HEK293T (cell line): ENCODE data around the gene EHBP1L1.

Source experiments
- CTCF ChIA-PET: fragments of 350-600 bp; formaldehyde crosslinking; extraction: SDS; loops from one replicate; lab custom pipeline; 2021; ENCODE audit warnings: antibody characterized with exemption, inconsistent platforms; lab: Yijun Ruan, JAX
- POLR2A ChIA-PET: fragments of 350-600 bp; formaldehyde crosslinking; extraction: SDS; loops from one replicate; lab custom pipeline; 2020; ENCODE audit warnings: antibody characterized with exemption, inconsistent platforms; lab: Yijun Ruan, JAX
- DNase-seq: peaks from one replicate; pipeline ENCODE4 v3.0.0; 2012; ENCODE audit warnings: mixed read lengths; ENCODE audit errors: extremely low spot score
- ARNT ChIP-seq: fragments of 450-650 bp; IDR thresholded peaks from 2 replicates; pipeline ENCODE4 v1.6.1; 2017; ENCODE audit warnings: mild to moderate bottlenecking
- BHLHE40 ChIP-seq: fragments of 450-650 bp; IDR thresholded peaks from 2 replicates; pipeline ENCODE4 v1.6.1; 2016; ENCODE audit warnings: mild to moderate bottlenecking, moderate library complexity, borderline replicate concordance
- CTBP1 ChIP-seq: fragments of 450-650 bp; IDR thresholded peaks from 2 replicates; pipeline ENCODE4 v1.6.1; 2016; ENCODE audit warnings: borderline replicate concordance
- ELF4 ChIP-seq: fragments of 450-650 bp; IDR thresholded peaks from 2 replicates; pipeline ENCODE4 v1.6.1; 2017; ENCODE audit warnings: antibody characterized with exemption
- FOXA1 ChIP-seq: fragments of 450-650 bp; IDR thresholded peaks from 2 replicates; pipeline ENCODE4 v1.6.1; 2016; ENCODE audit warnings: mild to moderate bottlenecking
- FOXK2 ChIP-seq: fragments of 450-650 bp; IDR thresholded peaks from 2 replicates; pipeline ENCODE4 v1.6.1; 2016; ENCODE audit warnings: mild to moderate bottlenecking
- FOXM1 ChIP-seq: fragments of 450-650 bp; IDR thresholded peaks from 2 replicates; pipeline ENCODE4 v1.6.1; 2017; ENCODE audit warnings: mild to moderate bottlenecking, borderline replicate concordance
- HDGF ChIP-seq: fragments of 450-650 bp; IDR thresholded peaks from 2 replicates; pipeline ENCODE4 v1.6.1; 2017; ENCODE audit warnings: antibody characterized with exemption, borderline replicate concordance
- L3MBTL2 ChIP-seq: fragments of 450-650 bp; conservative IDR thresholded peaks from 2 replicates; pipeline ENCODE4 v1.6.1; 2016; ENCODE audit warnings: mild to moderate bottlenecking
- LEF1 ChIP-seq: fragments of 450-650 bp; IDR thresholded peaks from 2 replicates; pipeline ENCODE4 v1.6.1; 2017; ENCODE audit warnings: mild to moderate bottlenecking, borderline replicate concordance
- NFRKB ChIP-seq: fragments of 450-650 bp; IDR thresholded peaks from 2 replicates; pipeline ENCODE4 v1.6.1; 2016; ENCODE audit warnings: mild to moderate bottlenecking, moderate library complexity
- SP1 ChIP-seq: fragments of 450-650 bp; IDR thresholded peaks from 2 replicates; pipeline ENCODE4 v1.6.1; 2017
- SUZ12 ChIP-seq: fragments of 450-650 bp; IDR thresholded peaks from 2 replicates; pipeline ENCODE4 v1.6.1; 2016; ENCODE audit warnings: mild to moderate bottlenecking
- TARDBP ChIP-seq: fragments of 450-650 bp; IDR thresholded peaks from 2 replicates; pipeline ENCODE4 v1.6.1; 2016
- ZNF384 ChIP-seq: fragments of 450-650 bp; IDR thresholded peaks from 2 replicates; pipeline ENCODE4 v1.6.1; 2016
- TF ChIP-seq, protein P1 (sequence below): fragments of 450-650 bp; IDR thresholded peaks from 2 replicates; pipeline ENCODE4 v1.6.1; 2016

The EHBP1L1 gene

DNA sequence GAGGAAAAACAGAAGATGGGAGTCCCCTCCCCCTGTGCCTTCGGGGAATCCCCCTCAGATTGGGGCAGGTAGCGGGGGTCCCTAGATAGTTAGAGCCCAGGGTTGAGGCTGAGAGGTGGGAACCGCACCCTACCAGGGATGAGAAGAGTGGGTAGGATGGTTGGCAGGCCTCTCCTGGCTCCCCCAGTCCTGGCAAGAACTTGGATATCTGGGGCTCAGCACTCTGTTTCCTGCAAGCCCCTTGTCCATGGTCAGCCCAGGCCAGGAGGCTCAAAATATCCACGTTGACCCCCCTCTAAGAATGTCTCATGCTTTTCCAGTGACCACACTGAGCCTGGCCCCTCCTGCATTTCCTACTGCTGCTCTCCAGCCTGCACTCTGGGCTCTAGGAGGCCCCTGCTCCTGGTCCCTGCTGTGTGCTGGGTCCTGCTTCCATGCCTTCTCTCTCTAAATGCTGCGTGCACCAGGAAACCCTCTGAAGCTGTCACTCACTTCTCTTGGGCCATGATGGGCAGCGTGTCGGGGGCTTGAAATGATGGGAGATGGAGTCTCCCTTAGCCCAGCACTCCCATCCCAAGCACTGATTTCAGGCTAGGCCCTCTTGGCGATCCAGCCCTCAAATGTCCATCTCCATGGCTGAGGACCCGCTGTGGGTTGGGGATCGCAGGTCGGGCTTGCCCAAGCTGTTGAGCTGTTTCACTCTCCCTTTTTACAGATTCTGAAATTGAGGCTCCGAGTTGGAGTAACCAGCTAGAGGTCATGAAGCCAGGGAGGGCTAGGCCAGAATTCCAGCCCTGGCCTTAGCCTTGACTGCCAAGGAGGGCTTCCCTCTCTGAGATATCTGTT lies 36.1 kb downstream of the EHBP1L1 start:
- POLR2A ChIA-PET, result interaction anchor here (0.8 to 1.5 kb wide), 4 partner anchors 7 to 134 kb away, joined by 3 read pairs; partner anchors contain the start of genes KCNK7 and ZNRD2
- CTCF ChIA-PET, result interaction anchor here (0.8 kb wide), 1 partner anchor 19 kb away, joined by 3 read pairs; no protein-coding TSS in a partner anchor
- no peak for DNase-seq
- TF ChIP-seq TARDBP (no peak), BHLHE40 (no peak), CTBP1 (no peak), NFRKB (no peak), ARNT (no peak), ZNF384 (no peak), HDGF (no peak), L3MBTL2 (no peak), SUZ12 (no peak), LEF1 (no peak), FOXA1 (no peak), FOXK2 (no peak), ELF4 (no peak), SP1 (no peak), FOXM1 (no peak)
- TF ChIP-seq, protein P1, sequence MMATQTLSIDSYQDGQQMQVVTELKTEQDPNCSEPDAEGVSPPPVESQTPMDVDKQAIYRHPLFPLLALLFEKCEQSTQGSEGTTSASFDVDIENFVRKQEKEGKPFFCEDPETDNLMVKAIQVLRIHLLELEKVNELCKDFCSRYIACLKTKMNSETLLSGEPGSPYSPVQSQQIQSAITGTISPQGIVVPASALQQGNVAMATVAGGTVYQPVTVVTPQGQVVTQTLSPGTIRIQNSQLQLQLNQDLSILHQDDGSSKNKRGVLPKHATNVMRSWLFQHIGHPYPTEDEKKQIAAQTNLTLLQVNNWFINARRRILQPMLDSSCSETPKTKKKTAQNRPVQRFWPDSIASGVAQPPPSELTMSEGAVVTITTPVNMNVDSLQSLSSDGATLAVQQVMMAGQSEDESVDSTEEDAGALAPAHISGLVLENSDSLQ, result no peak

DNA sequence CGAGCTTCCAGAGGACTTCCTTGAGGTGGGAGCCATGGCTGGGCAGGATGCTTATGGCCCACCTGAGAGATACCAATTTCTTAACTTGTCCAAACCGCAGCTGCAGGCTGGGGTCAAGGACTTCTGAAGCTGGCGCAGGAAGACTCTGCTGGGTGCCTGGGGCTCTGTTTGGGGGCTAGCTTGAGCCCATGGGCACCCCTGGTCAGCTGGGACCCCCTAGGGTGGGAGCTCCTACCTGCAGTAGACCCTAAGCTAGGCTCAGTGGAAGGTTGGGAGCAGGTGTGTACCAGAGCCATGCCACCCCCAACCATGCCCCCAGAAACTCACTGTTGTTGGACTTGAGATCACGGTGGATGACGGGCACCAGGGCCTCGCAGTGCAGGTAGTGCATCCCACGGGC lies 36.8 kb downstream of the EHBP1L1 start:
- POLR2A ChIA-PET, result interaction anchor here (0.8 to 1.5 kb wide), 5 partner anchors 8 to 134 kb away, joined by 3 to 5 read pairs (median 3); partner anchors contain the start of genes EHBP1L1, KCNK7 and ZNRD2
- DNase-seq, result no peak
- no peak for TF ChIP-seq LEF1
- TF ChIP-seq, protein P1, result no peak
- no peak for TF ChIP-seq ZNF384
- no peak for TF ChIP-seq FOXA1
- TF ChIP-seq FOXK2, result no peak
- TF ChIP-seq NFRKB, result no peak
- no peak for TF ChIP-seq TARDBP
- TF ChIP-seq L3MBTL2, result no peak
- TF ChIP-seq SP1, result no peak
- TF ChIP-seq SUZ12, result no peak
- TF ChIP-seq FOXM1, result no peak
- no peak for TF ChIP-seq ARNT
- TF ChIP-seq BHLHE40, result no peak
- CTCF ChIA-PET, result interaction anchor here (0.8 kb wide), 1 partner anchor 19 kb away, joined by 3 read pairs; no protein-coding TSS in a partner anchor

DNA sequence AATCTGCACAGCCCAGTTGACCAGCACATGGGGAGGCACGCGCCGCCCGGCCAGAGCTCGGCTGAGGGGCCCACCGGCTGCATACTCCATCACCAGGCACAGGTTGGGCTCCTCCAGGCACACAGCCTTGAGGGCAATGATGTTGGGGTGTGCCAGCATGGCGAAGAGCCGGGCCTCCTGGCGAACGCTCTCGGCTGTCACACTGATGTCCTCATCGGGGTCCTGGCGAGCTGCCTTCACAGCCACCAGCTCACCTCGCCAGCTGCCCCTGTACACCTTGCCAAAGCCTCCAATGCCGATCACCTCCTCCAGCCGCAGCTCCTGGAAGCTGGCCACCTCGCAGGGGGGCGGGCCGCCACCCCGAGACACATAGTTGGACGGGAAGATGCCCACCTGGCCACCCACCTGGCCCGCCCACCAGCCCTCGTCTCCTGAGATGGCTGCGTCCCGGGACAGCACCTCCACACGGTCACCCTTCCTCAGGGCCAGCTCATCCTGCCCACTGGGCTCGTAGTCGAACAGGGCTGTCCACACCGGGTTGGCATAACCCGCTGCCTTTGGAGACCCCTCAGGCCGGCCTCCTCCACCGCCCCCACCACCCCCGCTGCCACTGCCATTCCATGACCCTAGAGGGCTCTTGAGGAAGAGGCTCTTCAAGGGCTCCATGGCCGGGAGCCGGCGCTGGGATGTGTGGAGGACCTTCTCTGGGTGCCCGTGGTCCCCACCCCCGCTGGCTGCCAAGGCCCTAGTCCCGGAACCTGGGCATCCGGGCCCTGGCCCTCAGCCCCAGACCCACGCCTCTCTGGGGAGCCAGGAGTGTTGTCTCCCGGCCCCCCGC lies 37.5 kb downstream of the EHBP1L1 start:
- TF ChIP-seq SP1, result no peak
- no peak for TF ChIP-seq HDGF
- no peak for TF ChIP-seq ARNT
- TF ChIP-seq ZNF384, result no peak
- TF ChIP-seq NFRKB, result no peak
- no peak for TF ChIP-seq TARDBP
- TF ChIP-seq SUZ12, result no peak
- TF ChIP-seq FOXA1, result no peak
- no peak for TF ChIP-seq FOXM1
- no peak for TF ChIP-seq FOXK2
- TF ChIP-seq L3MBTL2, result no peak
- ChIA-PET CTCF (interaction anchor here (1.0 to 2.3 kb wide), 2 partner anchors 19 to 167 kb away, joined by 3 to 7 read pairs; no protein-coding TSS in a partner anchor), POLR2A (interaction anchor here (0.7 to 2.5 kb wide), 7 partner anchors 9 to 135 kb away, joined by 3 to 19 read pairs (median 3); partner anchors contain the start of genes EHBP1L1, KCNK7, RELA and ZNRD2)
- DNase-seq, result no peak

DNA sequence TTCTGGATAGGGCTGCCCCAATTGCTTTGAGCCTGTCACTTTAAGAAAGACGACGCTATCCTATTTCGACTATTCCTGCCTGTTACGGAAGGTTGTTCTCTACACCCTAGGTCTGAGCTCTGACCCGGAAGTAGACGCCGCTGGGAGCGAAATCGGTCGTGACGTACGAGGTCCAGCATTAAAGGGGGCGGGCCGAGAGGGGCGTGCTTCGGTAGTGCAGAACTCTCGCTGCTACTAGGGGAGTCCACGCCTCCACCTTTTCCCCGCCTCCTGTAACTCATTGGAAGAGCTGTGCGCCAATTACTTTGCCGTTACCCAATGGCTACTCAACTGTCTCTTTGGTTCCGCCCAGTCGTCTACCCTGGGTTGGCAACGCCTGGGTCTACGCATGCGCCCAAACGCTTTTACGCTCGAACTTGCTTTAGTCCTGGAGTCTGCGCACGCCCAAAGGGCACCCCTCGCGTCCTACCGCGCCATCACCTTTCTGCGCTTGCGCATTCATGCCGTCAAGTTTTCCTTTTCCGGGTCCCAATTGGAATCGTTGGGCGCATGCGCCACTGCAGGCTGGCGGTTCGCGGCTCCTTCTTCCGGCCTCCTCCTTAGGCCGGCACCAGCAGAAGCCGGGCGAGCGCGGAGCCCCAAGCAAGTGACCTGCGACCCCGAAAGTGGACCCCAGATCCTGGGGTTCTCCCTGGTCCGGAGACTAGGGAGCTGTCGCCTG lies 39.5 kb downstream of the EHBP1L1 start, which contains the start of gene PCNX3:
Gene PCNX3, plus strand, starts transcription at position 548 of the 721 bp plus-strand sequence. CDS start 536 bp downstream, outside the sequence.
- POLR2A ChIA-PET, result interaction anchor here (0.6 to 2.5 kb wide), 30 partner anchors 8 to 387 kb away, joined by 3 to 19 read pairs (median 4); partner anchors contain the start of genes BANF1, CCDC85B, EIF1AD and FAM89B
- CTCF ChIA-PET, result interaction anchor here (0.5 to 2.3 kb wide), 3 partner anchors 21 to 893 kb away, joined by 3 to 7 read pairs (median 3); no protein-coding TSS in a partner anchor
- TF ChIP-seq TARDBP (no peak), ELF4 (peak; percentile 85), ZNF384 (no peak), ARNT (no peak), L3MBTL2 (no peak), NFRKB (no peak), FOXM1 (peak; percentile 93), SUZ12 (no peak), HDGF (no peak), LEF1 (no peak)
- TF ChIP-seq, protein P1, result peak; percentile 100
- DNase-seq, result peak; percentile 100
